Smooth muscle cell (in vitro differentiated cells): Measurements from ENCODE around the gene COX19. TPM values are rescaled to one million over a fixed set of nuclear protein-coding genes. Genes with fewer than 3 reads are reported as not detected.

Experiments
- DNase-seq: peaks from one replicate; lab custom pipeline; 2025; ENCODE audit not compliant: unreplicated experiment; lab: John Stamatoyannopoulos, UW
- H2AFZ ChIP-seq: fragments of 200-600 bp; sonication (generic); 2 replicates; pipeline ENCODE4 v1.6.0; 2016; ENCODE audit warnings: antibody characterized with exemption, low read depth, mild to moderate bottlenecking
- H3F3A ChIP-seq: fragments of 200-600 bp; sonication (generic); 2 replicates; pipeline ENCODE4 v1.6.0; 2017; ENCODE audit warnings: antibody characterized with exemption, low read depth
- H3K27ac ChIP-seq: fragments of 200-600 bp; sonication (generic); 2 replicates; pipeline ENCODE4 v1.5.1; 2016; ENCODE audit warnings: low read depth, mild to moderate bottlenecking
- H3K27me3 ChIP-seq: fragments of 200-600 bp; sonication (generic); 2 replicates; pipeline ENCODE4 v1.6.1; 2016; ENCODE audit warnings: low read depth, mild to moderate bottlenecking
- H3K36me3 ChIP-seq: fragments of 200-600 bp; sonication (generic); 2 replicates; pipeline ENCODE4 v1.5.1; 2016; ENCODE audit warnings: low read depth
- H3K4me1 ChIP-seq: fragments of 200-600 bp; sonication (generic); 2 replicates; pipeline ENCODE4 v1.5.1; 2016; ENCODE audit warnings: low read depth
- H3K4me2 ChIP-seq: fragments of 200-600 bp; sonication (generic); 2 replicates; pipeline ENCODE4 v1.6.0; 2016; ENCODE audit warnings: mild to moderate bottlenecking
- H3K4me3 ChIP-seq: fragments of 200-600 bp; sonication (generic); 2 replicates; pipeline ENCODE4 v1.5.1; 2016; ENCODE audit warnings: mild to moderate bottlenecking
- H3K79me2 ChIP-seq: fragments of 200-600 bp; sonication (generic); 2 replicates; pipeline ENCODE4 v1.6.0; 2016; ENCODE audit warnings: low read depth, mild to moderate bottlenecking
- H3K9ac ChIP-seq: fragments of 200-600 bp; sonication (generic); 2 replicates; pipeline ENCODE4 v1.6.0; 2016; ENCODE audit warnings: low read depth
- H3K9me3 ChIP-seq: fragments of 200-600 bp; sonication (generic); replicated peaks from 2 replicates; pipeline ENCODE4 v1.5.1; 2016; ENCODE audit warnings: low read depth
- H4K20me1 ChIP-seq: fragments of 200-600 bp; sonication (generic); 2 replicates; pipeline ENCODE4 v1.6.0; 2016; ENCODE audit warnings: low read depth
- CTCF ChIP-seq: fragments of 200-600 bp; sonication (generic); IDR thresholded peaks from 2 replicates; pipeline ENCODE4 v1.5.1; 2017; ENCODE audit warnings: borderline replicate concordance, mild to moderate bottlenecking, antibody characterized with exemption; ENCODE audit not compliant: insufficient read depth, poor library complexity, severe bottlenecking
- WGBS: methylation state at CpG from one replicate; pipeline ENCODE4 v1.1.7; 2016; ENCODE audit warnings: low lambda C conversion rate; 5-methylcytosine and 5-hydroxymethylcytosine counted together
- polyA plus RNA-seq: library from polyadenylated mRNA; unstranded; fragments of >200 nt; fragmentation: Nextera tagmentation; extraction: Ambion mirVana; gene quantifications from 2 replicates; pipeline ENCODE4 v1.2.1, GENCODE V29; 2016
- total RNA-seq: library from RNA; depleted of rRNA; stranded (reverse); fragments of >200 nt; gene quantifications from 2 replicates; pipeline ENCODE4 v1.2.3, GENCODE V29; 2014

COX19 gene
- total RNA-seq: 10.0 and 10.4 TPM in 2 replicates
- 10.4 and 19.0 TPM in 2 replicates for polyA plus RNA-seq

- Histone ChIP-seq H2AFZ (no peak within 1 kb of the TSS), H4K20me1 (peaks cover 48% of the 10 kb centered on the region), H3K4me3 (peak within 1 kb of the TSS; percentile 99), H3K36me3 (peaks cover 5% of the 10 kb centered on the region), H3K4me1 (peaks cover 11% of the 10 kb centered on the region), H3K27me3 (no peaks in the 10 kb centered on the region), H3F3A (no peaks in the 10 kb centered on the region), H3K27ac (peak within 1 kb of the TSS; percentile 99), H3K9ac (peak within 1 kb of the TSS; percentile 100), H3K4me2 (peak within 1 kb of the TSS; percentile 93), H3K9me3 (no peaks in the 10 kb centered on the region), H3K79me2 (peaks cover 39% of the 10 kb centered on the region)
- WGBS: under 1% methylated on average over 74 of the region's 78 CpGs
- no peak for TF ChIP-seq CTCF
- DNase-seq: peak; percentile 63
Observed at GRCh38 chr7:974820-975681, at the start of gene COX19. Gene COX19 (minus strand): TSS chr7:975549. CDS start chr7:975509, 40 bp downstream.

DNA sequence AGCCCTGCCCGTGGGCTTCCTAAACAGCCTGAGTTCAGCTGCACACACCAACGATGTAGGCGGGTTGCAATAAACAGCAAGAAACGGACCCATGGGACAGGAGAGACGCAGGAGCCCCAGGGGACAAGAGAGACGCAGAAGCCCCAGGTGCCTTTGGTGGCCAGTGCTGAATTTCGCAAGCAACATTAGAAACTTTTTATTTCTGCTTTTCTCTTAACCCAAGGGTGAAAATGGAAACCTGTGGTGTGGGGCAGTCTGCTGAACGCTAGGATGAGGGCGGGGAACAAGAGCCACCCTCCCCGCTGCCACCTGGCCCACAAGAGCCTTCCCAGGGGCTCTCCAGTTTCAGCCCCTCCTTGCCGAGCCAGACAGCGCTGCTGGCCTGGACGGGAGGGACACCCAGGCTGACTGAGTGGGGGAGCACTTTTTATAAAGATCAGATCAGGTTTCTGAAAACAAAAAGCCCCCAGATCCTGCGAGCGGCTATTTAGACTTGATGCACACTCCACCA lies 49.0 kb upstream of the COX19 start:
- no peaks in the 10 kb centered on the region for H3K27me3 ChIP-seq
- peaks cover 19% of the 10 kb centered on the region for H3K4me1 ChIP-seq
- no peak overlapping the region for H3K4me3 ChIP-seq
- no peak overlapping the region for H3K27ac ChIP-seq
- no peaks in the 10 kb centered on the region for H3K36me3 ChIP-seq
- peaks cover 81% of the 10 kb centered on the region for H4K20me1 ChIP-seq
- no peak for TF ChIP-seq CTCF
- 89% methylated on average over 15 of the region's 15 CpGs for WGBS
- H3K9me3 ChIP-seq: no peaks in the 10 kb centered on the region
- H3K79me2 ChIP-seq: peaks cover 24% of the 10 kb centered on the region
- no peak overlapping the region for H3K4me2 ChIP-seq
- no peak overlapping the region for H2AFZ ChIP-seq
- DNase-seq: no peak
- peaks cover 4% of the 10 kb centered on the region for H3F3A ChIP-seq
- no peak overlapping the region for H3K9ac ChIP-seq

GRCh38 chr7:1022801-1023465 lies 47.6 kb upstream of the COX19 start:
- H3K4me2 ChIP-seq: no peak overlapping the region
- no peaks in the 10 kb centered on the region for H3K9me3 ChIP-seq
- no peaks in the 10 kb centered on the region for H3F3A ChIP-seq
- no peaks in the 10 kb centered on the region for H3K36me3 ChIP-seq
- H3K27me3 ChIP-seq: no peaks in the 10 kb centered on the region
- H3K27ac ChIP-seq: no peak overlapping the region
- TF ChIP-seq CTCF: no peak
- no peak overlapping the region for H3K4me3 ChIP-seq
- H4K20me1 ChIP-seq: peaks cover 89% of the 10 kb centered on the region
- 95% methylated on average over 45 of the region's 45 CpGs for WGBS
- peaks cover 11% of the 10 kb centered on the region for H3K4me1 ChIP-seq
- peaks cover 24% of the 10 kb centered on the region for H3K79me2 ChIP-seq
- DNase-seq: no peak
- H3K9ac ChIP-seq: no peak overlapping the region
- H2AFZ ChIP-seq: no peak overlapping the region
